Thoracic aorta (tissue), 2 donors: Measurements from ENCODE around the gene PRSS38. TPM values are rescaled to one million over a fixed set of nuclear protein-coding genes. Genes with fewer than 3 reads are reported as not detected.
"Not testable (repeated sequence)": the region's sequence is repeated elsewhere in the genome, so short reads cannot be mapped to it uniquely, and the experiment has no call there.

ENCODE experiments used
- ATAC-seq: fragments of 150-250 bp; one replicate; pipeline ENCODE4 v1.8.0; 2017; ENCODE audit warnings: low read depth; ENCODE audit not compliant: insufficient number of reproducible peaks, low FRiP score
- DNase-seq: peaks from one replicate; pipeline ENCODE4 v3.0.0-alpha.2; 2020; ENCODE audit warnings: low spot score
- H3K27ac ChIP-seq, 2 donors: fragments of 200-600 bp; sonication (generic); 1 replicate in 1 of 2; 2 replicates in 1 of 2; pipeline ENCODE4 v1.5.1; 2016; ENCODE audit warnings: mild to moderate bottlenecking in 2 of 2, moderate library complexity in 2 of 2
- H3K27me3 ChIP-seq: fragments of 200-600 bp; sonication (generic); replicated peaks from 2 replicates; pipeline ENCODE4 v1.6.0; 2016; ENCODE audit warnings: mild to moderate bottlenecking; ENCODE audit not compliant: insufficient read depth
- H3K36me3 ChIP-seq: fragments of 200-600 bp; sonication (generic); one replicate; pipeline ENCODE4 v1.5.1; 2016
- H3K4me1 ChIP-seq, 2 donors: fragments of 200-600 bp; sonication (generic); 1 replicate in 1 of 2; 2 replicates in 1 of 2; pipeline versions ENCODE4 v1.5.1 to v1.6.0; 2016; ENCODE audit warnings: low read depth in 2 of 2, mild to moderate bottlenecking in 1 of 2; ENCODE audit not compliant: control insufficient read depth in 1 of 2
- H3K4me3 ChIP-seq: fragments of 200-600 bp; sonication (generic); 2 replicates; pipeline ENCODE4 v1.5.1; 2016; ENCODE audit warnings: mild to moderate bottlenecking
- H3K9me3 ChIP-seq: fragments of 200-600 bp; sonication (generic); 2 replicates; pipeline ENCODE4 v1.5.1; 2016
- total RNA-seq, 2 donors: library from RNA; depleted of rRNA; stranded (reverse); fragments of >200 nt; gene quantifications; one replicate each; pipeline versions ENCODE4 v1.1.0 to v1.2.3, GENCODE V29; 2016
- TF ChIP-seq, protein P1 (sequence below): fragments of 200-600 bp; sonication (generic); IDR thresholded peaks from one replicate; pipeline ENCODE4 v1.5.1; 2019; ENCODE audit warnings: antibody characterized with exemption

PRSS38 gene
- total RNA-seq, 2 donors from 2014 or later: not detected

DNA sequence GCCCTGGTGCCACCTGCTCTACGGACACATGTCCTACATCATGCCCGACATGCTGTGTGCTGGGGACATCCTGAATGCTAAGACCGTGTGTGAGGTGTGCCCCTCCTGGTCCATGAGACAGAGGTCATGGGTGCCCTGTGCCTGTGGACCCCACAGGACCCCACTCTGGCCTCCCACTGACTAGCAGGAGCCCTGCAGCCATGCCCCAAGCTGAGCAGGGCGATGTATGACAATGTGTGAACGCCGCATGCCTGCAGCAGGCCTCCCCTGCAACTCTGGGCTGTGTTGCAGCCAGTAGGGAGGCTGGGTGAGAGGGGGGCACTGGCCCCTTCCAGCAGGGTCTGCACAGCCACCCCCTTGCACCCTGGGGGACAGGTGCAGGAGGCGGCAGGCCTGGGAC, 30.0 kb downstream of the PRSS38 start:
- TF ChIP-seq, protein P1, sequence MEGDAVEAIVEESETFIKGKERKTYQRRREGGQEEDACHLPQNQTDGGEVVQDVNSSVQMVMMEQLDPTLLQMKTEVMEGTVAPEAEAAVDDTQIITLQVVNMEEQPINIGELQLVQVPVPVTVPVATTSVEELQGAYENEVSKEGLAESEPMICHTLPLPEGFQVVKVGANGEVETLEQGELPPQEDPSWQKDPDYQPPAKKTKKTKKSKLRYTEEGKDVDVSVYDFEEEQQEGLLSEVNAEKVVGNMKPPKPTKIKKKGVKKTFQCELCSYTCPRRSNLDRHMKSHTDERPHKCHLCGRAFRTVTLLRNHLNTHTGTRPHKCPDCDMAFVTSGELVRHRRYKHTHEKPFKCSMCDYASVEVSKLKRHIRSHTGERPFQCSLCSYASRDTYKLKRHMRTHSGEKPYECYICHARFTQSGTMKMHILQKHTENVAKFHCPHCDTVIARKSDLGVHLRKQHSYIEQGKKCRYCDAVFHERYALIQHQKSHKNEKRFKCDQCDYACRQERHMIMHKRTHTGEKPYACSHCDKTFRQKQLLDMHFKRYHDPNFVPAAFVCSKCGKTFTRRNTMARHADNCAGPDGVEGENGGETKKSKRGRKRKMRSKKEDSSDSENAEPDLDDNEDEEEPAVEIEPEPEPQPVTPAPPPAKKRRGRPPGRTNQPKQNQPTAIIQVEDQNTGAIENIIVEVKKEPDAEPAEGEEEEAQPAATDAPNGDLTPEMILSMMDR: no peak
- Histone ChIP-seq H3K4me1 (no peaks in the 10 kb centered on the region), H3K27me3 (no peaks in the 10 kb centered on the region), H3K36me3 (no peaks in the 10 kb centered on the region), H3K9me3 (no peaks in the 10 kb centered on the region), H3K4me3 (no peak overlapping the region), H3K27ac (no peak overlapping the region)
- DNase-seq (no peak), ATAC-seq (no peak)

DNA sequence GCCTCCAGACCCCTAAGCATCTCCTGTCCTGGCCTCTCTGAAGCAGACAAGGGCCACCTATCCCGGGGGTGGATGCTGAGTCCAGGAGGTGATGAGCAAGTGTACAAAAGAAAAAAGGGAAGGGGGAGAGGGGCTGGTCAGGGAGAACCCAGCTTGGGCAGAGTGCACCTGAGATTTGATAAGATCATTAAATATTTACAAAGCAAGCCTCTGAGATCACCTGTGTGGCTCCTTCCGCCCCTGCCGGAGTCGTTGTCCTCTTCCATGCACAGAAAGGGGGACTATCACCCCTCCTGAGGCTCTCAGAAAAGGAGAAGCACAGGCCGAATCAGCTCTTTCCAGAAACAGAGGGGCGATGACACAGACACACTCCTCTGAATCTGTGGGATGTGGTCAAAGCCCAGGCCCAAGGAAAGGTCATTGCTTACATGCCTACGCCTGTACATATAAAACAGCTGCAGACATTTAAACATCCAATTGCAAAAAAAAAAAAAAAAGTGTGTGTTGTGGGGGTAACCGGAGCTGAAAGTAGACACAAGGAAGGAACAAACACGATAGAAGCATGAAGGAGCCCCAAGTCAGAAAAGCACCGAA, 30.9 kb downstream of the PRSS38 start:
- H3K4me3 ChIP-seq: no peak overlapping the region
- DNase-seq (no peak), ATAC-seq (no peak)
- TF ChIP-seq, protein P1: no peak
- H3K27ac ChIP-seq: no peak overlapping the region
- H3K9me3 ChIP-seq: no peaks in the 10 kb centered on the region
- no peaks in the 10 kb centered on the region for H3K36me3 ChIP-seq
- H3K27me3 ChIP-seq: no peaks in the 10 kb centered on the region
- H3K4me1 ChIP-seq: no peaks in the 10 kb centered on the region

DNA sequence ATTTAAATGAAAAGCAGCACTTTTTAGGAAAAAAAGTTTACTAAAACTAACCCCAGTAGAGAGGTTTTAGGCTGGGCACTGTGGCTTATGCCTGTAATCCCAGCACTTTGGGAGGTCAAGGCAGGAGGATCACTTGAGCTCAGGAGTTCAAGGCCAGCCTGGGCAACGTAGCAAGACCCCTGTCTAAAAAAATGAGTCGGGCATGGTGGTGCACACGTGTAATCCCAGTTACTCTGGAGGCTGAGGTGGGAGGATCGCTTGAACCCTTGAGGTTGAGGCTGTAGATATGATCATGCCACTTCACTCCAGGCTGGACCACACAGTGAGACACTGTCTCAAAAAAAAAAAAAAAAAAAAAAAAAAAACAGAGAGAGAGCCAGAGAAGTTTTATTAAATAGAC, 31.6 kb downstream of the PRSS38 start:
- not testable (repeated sequence) for H3K4me3 ChIP-seq, H3K4me1 ChIP-seq, H3K36me3 ChIP-seq, H3K9me3 ChIP-seq, H3K27me3 ChIP-seq, ATAC-seq, H3K27ac ChIP-seq, DNase-seq

DNA sequence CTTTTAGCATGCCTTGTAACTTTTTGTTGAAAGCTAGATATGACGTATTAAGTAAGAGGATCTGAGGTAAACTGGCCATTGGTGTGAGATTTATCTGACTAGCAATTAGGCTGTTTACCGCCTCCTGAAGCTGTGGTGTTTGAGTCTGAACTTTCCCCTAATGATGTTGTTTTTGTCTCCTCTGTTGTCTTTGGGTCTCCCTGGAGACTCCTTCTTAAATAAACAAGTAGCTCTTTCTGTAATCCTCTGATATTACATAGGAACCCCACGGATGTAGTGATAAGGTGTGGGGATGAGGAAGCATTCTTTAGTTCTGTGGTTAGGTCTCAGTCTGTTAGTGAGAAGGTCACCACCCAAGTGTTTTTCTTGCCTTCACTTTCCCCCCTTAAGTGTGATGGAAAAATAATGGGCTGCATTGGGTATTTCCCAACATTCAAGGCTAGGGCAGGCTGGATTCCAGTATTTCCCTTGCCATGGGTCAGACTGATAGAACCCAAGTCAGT, 33.0 kb downstream of the PRSS38 start:
- Histone ChIP-seq H3K36me3 (no peaks in the 10 kb centered on the region), H3K27ac (no peak overlapping the region), H3K4me3 (no peak overlapping the region), H3K27me3 (no peaks in the 10 kb centered on the region), H3K4me1 (no peaks in the 10 kb centered on the region), H3K9me3 (no peaks in the 10 kb centered on the region)
- TF ChIP-seq, protein P1: no peak
- DNase-seq: no peak
- ATAC-seq: no peak

DNA sequence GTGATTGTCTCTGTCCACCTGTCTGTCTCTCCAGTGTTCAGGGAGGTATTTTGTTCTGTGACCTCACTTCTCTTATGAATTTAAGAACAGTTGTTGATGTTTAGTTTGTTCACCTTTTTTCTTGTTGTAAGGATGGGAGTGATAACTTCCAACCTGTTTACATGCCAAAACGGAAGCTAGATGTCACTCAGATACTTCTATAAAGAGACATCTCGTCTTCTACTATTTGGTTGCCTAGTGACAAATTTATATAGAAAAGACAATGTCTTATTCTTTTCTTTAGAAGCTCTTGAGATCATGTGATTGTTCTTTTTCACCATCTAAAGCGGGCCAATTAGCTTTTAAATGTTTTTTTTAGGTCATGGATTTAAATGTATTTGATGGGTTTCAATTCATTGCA, 33.8 kb downstream of the PRSS38 start:
- no peak for DNase-seq
- TF ChIP-seq, protein P1: no peak
- no peaks in the 10 kb centered on the region for H3K9me3 ChIP-seq

DNA sequence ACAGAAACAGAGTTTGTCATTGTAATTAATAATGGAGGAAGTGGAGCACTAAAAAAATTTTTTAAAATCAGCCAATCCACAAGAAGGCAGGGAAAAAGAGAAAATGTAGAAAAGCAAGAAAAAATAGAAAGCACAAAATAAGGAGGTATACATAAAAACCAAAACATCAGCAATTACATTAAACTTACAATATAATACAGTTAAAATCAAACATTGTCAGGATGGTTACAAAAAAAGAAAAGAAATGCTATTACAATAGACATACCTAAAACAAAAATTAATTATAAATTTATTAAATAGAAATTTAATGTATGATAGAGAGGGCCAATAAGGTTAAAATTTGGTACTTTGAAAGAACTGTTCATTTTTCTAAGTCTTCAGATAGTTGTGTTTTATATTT, 38.7 kb downstream of the PRSS38 start:
- ATAC-seq: no peak
- H3K4me1 ChIP-seq: no peaks in the 10 kb centered on the region
- TF ChIP-seq, protein P1: no peak
- no peak overlapping the region for H3K27ac ChIP-seq
- H3K4me3 ChIP-seq: no peak overlapping the region
- H3K36me3 ChIP-seq: no peaks in the 10 kb centered on the region
- no peaks in the 10 kb centered on the region for H3K9me3 ChIP-seq
- DNase-seq: no peak
- H3K27me3 ChIP-seq: no peaks in the 10 kb centered on the region

More for the DNA sequence above, 33.8 kb downstream of the PRSS38 start:
- Histone ChIP-seq H3K27me3 (no peaks in the 10 kb centered on the region), H3K4me1 (no peaks in the 10 kb centered on the region), H3K4me3 (no peak overlapping the region), H3K27ac (no peak overlapping the region), H3K36me3 (no peaks in the 10 kb centered on the region)
- ATAC-seq: no peak
